Esophagus squamous epithelium (tissue), 4 donors: ENCODE measurements around the gene LAGE3.

Experiments
- POLR2A ChIP-seq, 4 donors: fragments of 450-650 bp; IDR thresholded peaks; one replicate each; pipeline ENCODE4 v1.6.1; 2017; ENCODE audit warnings: antibody characterized with exemption in 4 of 4, mild to moderate bottlenecking in 4 of 4, moderate library complexity in 3 of 4
- TF ChIP-seq, protein P1 (sequence below), 6 experiments: fragments of 450-650 bp in 4 of 6; fragments of 200-600 bp in 2 of 6; sonication (generic) in 2 of 6; IDR thresholded peaks; one replicate each; pipeline ENCODE4 v1.5.1; 2016 to 2019; ENCODE audit warnings: antibody characterized with exemption in 6 of 6, mild to moderate bottlenecking in 4 of 6, moderate library complexity in 4 of 6

DNA sequence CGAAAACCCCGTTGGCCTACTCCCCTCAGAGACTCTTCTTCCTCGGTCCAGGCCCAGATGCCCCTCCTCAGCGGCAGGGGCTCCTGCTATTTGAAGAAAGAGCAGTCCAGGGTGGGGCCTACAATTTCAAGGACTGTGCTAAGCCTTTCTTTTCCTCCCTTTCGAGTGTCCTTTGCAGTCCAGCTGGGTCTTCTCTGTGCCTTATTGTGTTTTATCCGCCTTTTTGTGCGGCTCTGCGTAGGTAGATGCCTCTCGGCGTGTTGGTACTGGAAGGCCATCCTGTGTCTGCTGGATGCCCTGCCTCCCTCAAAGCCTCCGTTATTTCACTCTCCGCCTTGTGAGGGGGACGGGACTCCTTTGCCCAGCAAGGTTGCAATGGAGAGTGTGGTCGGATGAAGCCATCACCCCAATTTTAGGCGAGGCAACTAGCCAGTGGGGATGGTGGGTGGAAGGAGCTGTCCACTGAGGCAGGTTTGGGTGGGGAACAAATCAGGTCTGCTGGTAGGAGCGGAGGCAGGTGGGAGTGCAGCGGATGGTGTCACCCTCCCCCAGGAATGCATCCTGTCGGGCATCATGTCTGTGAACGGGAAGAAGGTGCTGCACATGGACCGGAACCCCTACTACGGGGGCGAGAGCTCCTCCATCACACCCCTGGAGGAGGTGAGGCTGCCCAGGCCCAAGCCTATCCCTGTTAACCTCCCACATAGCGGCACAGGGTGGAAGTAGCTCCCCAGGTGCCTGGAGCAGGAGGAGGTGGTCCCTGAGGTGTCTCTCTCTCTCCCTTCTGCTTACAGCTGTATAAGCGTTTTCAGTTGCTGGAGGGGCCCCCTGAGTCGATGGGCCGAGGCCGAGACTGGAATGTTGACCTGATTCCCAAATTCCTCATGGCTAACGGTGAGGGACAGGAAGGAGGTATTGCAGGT, 40.8 kb downstream of the LAGE3 start:
- TF ChIP-seq, protein P1, sequence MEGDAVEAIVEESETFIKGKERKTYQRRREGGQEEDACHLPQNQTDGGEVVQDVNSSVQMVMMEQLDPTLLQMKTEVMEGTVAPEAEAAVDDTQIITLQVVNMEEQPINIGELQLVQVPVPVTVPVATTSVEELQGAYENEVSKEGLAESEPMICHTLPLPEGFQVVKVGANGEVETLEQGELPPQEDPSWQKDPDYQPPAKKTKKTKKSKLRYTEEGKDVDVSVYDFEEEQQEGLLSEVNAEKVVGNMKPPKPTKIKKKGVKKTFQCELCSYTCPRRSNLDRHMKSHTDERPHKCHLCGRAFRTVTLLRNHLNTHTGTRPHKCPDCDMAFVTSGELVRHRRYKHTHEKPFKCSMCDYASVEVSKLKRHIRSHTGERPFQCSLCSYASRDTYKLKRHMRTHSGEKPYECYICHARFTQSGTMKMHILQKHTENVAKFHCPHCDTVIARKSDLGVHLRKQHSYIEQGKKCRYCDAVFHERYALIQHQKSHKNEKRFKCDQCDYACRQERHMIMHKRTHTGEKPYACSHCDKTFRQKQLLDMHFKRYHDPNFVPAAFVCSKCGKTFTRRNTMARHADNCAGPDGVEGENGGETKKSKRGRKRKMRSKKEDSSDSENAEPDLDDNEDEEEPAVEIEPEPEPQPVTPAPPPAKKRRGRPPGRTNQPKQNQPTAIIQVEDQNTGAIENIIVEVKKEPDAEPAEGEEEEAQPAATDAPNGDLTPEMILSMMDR (IDR thresholded peaks at IDR 0.05), result no peak
- TF ChIP-seq POLR2A (IDR thresholded peaks at IDR 0.05), result no peak
